ENCODE measurements around the gene LORICRIN. TPM values are rescaled to one million over a fixed set of nuclear protein-coding genes. Genes with fewer than 3 reads are reported as not detected.

The LORICRIN gene
- total and polyA plus RNA-seq, 2 donors (not counting 1 experiment from before 2014, with no cell fraction given) = 0.39 TPM; not detected in 1

- POLR2A ChIA-PET = no interaction called here
These were observed 14.0 kb upstream of the LORICRIN start for GRCh38 chr1:153245466-153245865.

DNA sequence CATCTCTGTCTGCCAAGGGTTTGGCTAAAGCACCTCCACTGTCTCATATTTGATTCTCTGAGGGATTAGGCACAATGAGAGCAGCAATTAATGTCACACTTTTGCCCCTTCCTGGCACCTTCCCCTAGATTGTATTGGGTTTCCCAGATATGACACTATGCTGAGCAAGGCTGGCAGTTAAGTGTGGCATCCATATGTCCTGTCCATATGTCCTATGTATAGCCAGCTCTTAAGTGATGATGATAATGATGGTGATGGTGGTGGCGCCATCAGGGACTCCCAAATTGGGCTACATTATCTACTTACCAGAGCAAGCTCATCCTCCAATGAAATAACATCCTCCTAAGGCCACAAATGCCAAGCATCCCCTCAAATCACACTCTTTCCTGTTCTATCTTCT is 13.5 kb upstream of the LORICRIN start:
- TF ChIP-seq, protein P1, sequence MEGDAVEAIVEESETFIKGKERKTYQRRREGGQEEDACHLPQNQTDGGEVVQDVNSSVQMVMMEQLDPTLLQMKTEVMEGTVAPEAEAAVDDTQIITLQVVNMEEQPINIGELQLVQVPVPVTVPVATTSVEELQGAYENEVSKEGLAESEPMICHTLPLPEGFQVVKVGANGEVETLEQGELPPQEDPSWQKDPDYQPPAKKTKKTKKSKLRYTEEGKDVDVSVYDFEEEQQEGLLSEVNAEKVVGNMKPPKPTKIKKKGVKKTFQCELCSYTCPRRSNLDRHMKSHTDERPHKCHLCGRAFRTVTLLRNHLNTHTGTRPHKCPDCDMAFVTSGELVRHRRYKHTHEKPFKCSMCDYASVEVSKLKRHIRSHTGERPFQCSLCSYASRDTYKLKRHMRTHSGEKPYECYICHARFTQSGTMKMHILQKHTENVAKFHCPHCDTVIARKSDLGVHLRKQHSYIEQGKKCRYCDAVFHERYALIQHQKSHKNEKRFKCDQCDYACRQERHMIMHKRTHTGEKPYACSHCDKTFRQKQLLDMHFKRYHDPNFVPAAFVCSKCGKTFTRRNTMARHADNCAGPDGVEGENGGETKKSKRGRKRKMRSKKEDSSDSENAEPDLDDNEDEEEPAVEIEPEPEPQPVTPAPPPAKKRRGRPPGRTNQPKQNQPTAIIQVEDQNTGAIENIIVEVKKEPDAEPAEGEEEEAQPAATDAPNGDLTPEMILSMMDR (IDR thresholded peaks at IDR 0.05) = no peak
- TF ChIP-seq EZH2 (IDR thresholded peaks at IDR 0.05; ENCODE audit: borderline replicate concordance, insufficient read depth, low read depth, low read length, poor library complexity, severe bottlenecking) = no peak
- CTCF ChIA-PET = interaction anchor here (1.2 kb wide), 1 partner anchor 8 kb away, joined by 3 read pairs; no protein-coding TSS in a partner anchor
- ATAC-seq (ENCODE audit: low read depth) = no peak
- Histone ChIP-seq H4K20me1 (ENCODE audit: control insufficient read depth, insufficient read depth, low read length, poor library complexity, severe bottlenecking) (no peaks in the 10 kb centered on the region), H3K9ac (ENCODE audit: low read length) (no peak overlapping the region), H3K79me2 (ENCODE audit: control insufficient read depth, insufficient read depth, low read length) (no peaks in the 10 kb centered on the region), H3K4me1 (ENCODE audit: control insufficient read depth in 2 of 2, insufficient read depth in 2 of 2, low read length in 2 of 2) (no peaks in the 10 kb centered on the region), H3K4me3 (ENCODE audit: control extremely low read depth in 1 of 5, extremely low read depth in 1 of 5, insufficient read depth in 1 of 5, low read depth in 2 of 5, low read length in 4 of 5) (no peak overlapping the region), H3K36me3 (replicated peaks in 1 of 2; ENCODE audit: control extremely low read depth in 1 of 2, control insufficient read depth in 1 of 2, extremely low read depth in 1 of 2, insufficient read depth in 2 of 2, low read length in 1 of 2) (no peaks in the 10 kb centered on the region), H3K9me3 (ENCODE audit: control extremely low read depth in 1 of 3, control insufficient read depth in 2 of 3, insufficient read depth in 1 of 3, low read length in 2 of 3) (peaks cover 0 to 5% (median 0%) of the 10 kb centered on the region in 3 donors), H3K27me3 (replicated peaks in 1 of 4; ENCODE audit: control extremely low read depth in 1 of 4, control insufficient read depth in 3 of 4, insufficient read depth in 4 of 4, low read length in 3 of 4) (peaks cover 0 to 20% (median 11%) of the 10 kb centered on the region in 4 experiments), H3K27ac (ENCODE audit: low read length in 2 of 2) (no peak overlapping the region), H3K4me2 (replicated peaks; ENCODE audit: low read depth, low read length, poor library complexity, severe bottlenecking) (no peak overlapping the region), H2AFZ (ENCODE audit: insufficient read depth, low read depth, low read length, poor library complexity, severe bottlenecking) (no peak overlapping the region)
- no peak for DNase-seq
- Mint-ChIP-seq H3K27me3 (peaks cover 41% of the 10 kb centered on the region), H3K4me3 (no peak overlapping the region), H3K27ac (no peak overlapping the region), H3K4me1 (no peaks in the 10 kb centered on the region), H3K9me3 (ENCODE audit: insufficient read depth) (no peaks in the 10 kb centered on the region)
- POLR2A ChIA-PET = no interaction called here
- intact Hi-C loops (cut with micrococcal nuclease) = no loop called here
- no CpG with 5 or more reads among the region's 1 CpG for WGBS (ENCODE audit: insufficient coverage)

More at GRCh38 chr1:153245466-153245865, 14.0 kb upstream of the LORICRIN start:
- 67% methylated on average over 1 of the region's 4 CpGs for WGBS (ENCODE audit: insufficient coverage)
- Histone ChIP-seq H3K9me3 (ENCODE audit: control extremely low read depth in 1 of 3, control insufficient read depth in 2 of 3, insufficient read depth in 1 of 3, low read length in 2 of 3) (peaks cover 0 to 5% (median 0%) of the 10 kb centered on the region in 3 donors), H3K27ac (ENCODE audit: low read length in 2 of 2) (no peak overlapping the region), H4K20me1 (ENCODE audit: control insufficient read depth, insufficient read depth, low read length, poor library complexity, severe bottlenecking) (no peaks in the 10 kb centered on the region), H3K4me3 (ENCODE audit: control extremely low read depth in 1 of 5, extremely low read depth in 1 of 5, insufficient read depth in 1 of 5, low read depth in 2 of 5, low read length in 4 of 5) (no peak overlapping the region), H3K9ac (ENCODE audit: low read length) (no peak overlapping the region), H3K4me2 (replicated peaks; ENCODE audit: low read depth, low read length, poor library complexity, severe bottlenecking) (no peak overlapping the region), H3K4me1 (ENCODE audit: control insufficient read depth in 2 of 2, insufficient read depth in 2 of 2, low read length in 2 of 2) (no peaks in the 10 kb centered on the region), H3K36me3 (replicated peaks in 1 of 2; ENCODE audit: control extremely low read depth in 1 of 2, control insufficient read depth in 1 of 2, extremely low read depth in 1 of 2, insufficient read depth in 2 of 2, low read length in 1 of 2) (no peaks in the 10 kb centered on the region), H2AFZ (ENCODE audit: insufficient read depth, low read depth, low read length, poor library complexity, severe bottlenecking) (no peak overlapping the region), H3K27me3 (replicated peaks in 1 of 4; ENCODE audit: control extremely low read depth in 1 of 4, control insufficient read depth in 3 of 4, insufficient read depth in 4 of 4, low read length in 3 of 4) (peaks cover 0 to 20% (median 11%) of the 10 kb centered on the region in 4 experiments), H3K79me2 (ENCODE audit: control insufficient read depth, insufficient read depth, low read length) (no peaks in the 10 kb centered on the region)
- Mint-ChIP-seq H3K4me1 (no peaks in the 10 kb centered on the region), H3K27me3 (peaks cover 40% of the 10 kb centered on the region), H3K27ac (no peak overlapping the region), H3K4me3 (no peak overlapping the region), H3K9me3 (ENCODE audit: insufficient read depth) (no peaks in the 10 kb centered on the region)
- TF ChIP-seq EZH2 (IDR thresholded peaks at IDR 0.05; ENCODE audit: borderline replicate concordance, insufficient read depth, low read depth, low read length, poor library complexity, severe bottlenecking) = no peak
- TF ChIP-seq, protein P1 (IDR thresholded peaks at IDR 0.05) = no peak
- CTCF ChIA-PET = no interaction called here
- ATAC-seq (ENCODE audit: low read depth) (no peak), DNase-seq (no peak)
- intact Hi-C loops (cut with micrococcal nuclease) = no loop called here

Measured in B cell (primary cell).